Measurements from ENCODE around the gene NAP1L1.
A peak's percentile ranks its signal among the peaks of the same experiment; 100 is the strongest.

GRCh38 chr12:76080729-76081415 lies 3.6 kb downstream of the NAP1L1 start:
- TF ChIP-seq CTCF (IDR thresholded peaks at IDR 0.05; ENCODE audit: low read length) (peak; percentile 8; the same call in 1 of the 2 replicates), EZH2 (IDR thresholded peaks at IDR 0.05; ENCODE audit: borderline replicate concordance, low read length) (no peak)

Measured in OCI-LY1 (cell line).